GM23248 (cell line): ENCODE measurements around the gene FILIP1. TPM values are rescaled to one million over a fixed set of nuclear protein-coding genes. Genes with fewer than 3 reads are reported as not detected.
A peak's percentile ranks its signal among the peaks of the same experiment; 100 is the strongest.

Experiments
- DNase-seq: peaks from one replicate; pipeline ENCODE4 v3.0.0-alpha.2; 2015
- H2AFZ ChIP-seq: fragments of 200-600 bp; sonication (generic); 2 replicates; pipeline ENCODE4 v1.6.1; 2016; ENCODE audit warnings: antibody characterized with exemption
- H3F3A ChIP-seq: fragments of 200-600 bp; sonication (generic); 2 replicates; pipeline ENCODE4 v1.6.1; 2016; ENCODE audit warnings: mild to moderate bottlenecking, antibody characterized with exemption, mixed run types; ENCODE audit not compliant: insufficient read depth
- H3K27ac ChIP-seq: fragments of 200-600 bp; sonication (generic); 2 replicates; pipeline ENCODE4 v1.5.1; 2016; ENCODE audit warnings: mild to moderate bottlenecking
- H3K27me3 ChIP-seq: fragments of 200-600 bp; sonication (generic); replicated peaks from 2 replicates; pipeline ENCODE4 v1.6.1; 2016; ENCODE audit warnings: mild to moderate bottlenecking; ENCODE audit not compliant: insufficient read depth
- H3K36me3 ChIP-seq: fragments of 200-600 bp; sonication (generic); 2 replicates; pipeline ENCODE4 v1.6.1; 2016; ENCODE audit warnings: low read depth, mild to moderate bottlenecking
- H3K4me1 ChIP-seq: fragments of 200-600 bp; sonication (generic); 2 replicates; pipeline ENCODE4 v1.6.1; 2016; ENCODE audit warnings: mild to moderate bottlenecking; ENCODE audit not compliant: insufficient read depth
- H3K4me2 ChIP-seq: fragments of 200-600 bp; sonication (generic); one replicate; pipeline ENCODE4 v1.6.1; 2016; ENCODE audit warnings: mild to moderate bottlenecking; ENCODE audit not compliant: unreplicated experiment
- H3K4me3 ChIP-seq: fragments of 200-600 bp; sonication (generic); 2 replicates; pipeline ENCODE4 v1.5.1; 2016; ENCODE audit warnings: mild to moderate bottlenecking
- H3K79me2 ChIP-seq: fragments of 200-600 bp; sonication (generic); 2 replicates; pipeline ENCODE4 v1.6.1; 2016; ENCODE audit warnings: mild to moderate bottlenecking; ENCODE audit not compliant: insufficient read depth
- H3K9ac ChIP-seq: fragments of 200-600 bp; sonication (generic); 2 replicates; pipeline ENCODE4 v1.6.1; 2016; ENCODE audit warnings: mild to moderate bottlenecking
- H3K9me2 ChIP-seq: fragments of 200-600 bp; sonication (generic); 2 replicates; pipeline ENCODE4 v1.6.1; 2016; ENCODE audit warnings: mixed run types, mild to moderate bottlenecking, moderate library complexity; ENCODE audit not compliant: insufficient read depth
- H3K9me3 ChIP-seq: fragments of 200-600 bp; sonication (generic); one replicate; pipeline ENCODE4 v1.6.1; 2017; ENCODE audit warnings: low read depth
- H4K20me1 ChIP-seq: fragments of 200-600 bp; sonication (generic); 2 replicates; pipeline ENCODE4 v1.6.0; 2016; ENCODE audit not compliant: insufficient read depth
- EZH2 ChIP-seq: fragments of 200-600 bp; sonication (generic); IDR thresholded peaks from 2 replicates; pipeline ENCODE4 v1.6.1; 2018; ENCODE audit warnings: antibody characterized with exemption, mild to moderate bottlenecking; ENCODE audit not compliant: insufficient read depth, poor library complexity, severe bottlenecking
- EZH2phosphoT487 ChIP-seq: fragments of 200-600 bp; sonication (generic); IDR thresholded peaks from 2 replicates; pipeline ENCODE4 v1.6.1; 2018; ENCODE audit warnings: antibody characterized with exemption, moderate library complexity, mild to moderate bottlenecking, low read depth; ENCODE audit not compliant: insufficient read depth
- WGBS, 2 experiments: methylation state at CpG; one replicate each; pipeline ENCODE4 v1.1.6; 2015 to 2017; ENCODE audit warnings: low lambda C conversion rate in 2 of 2, low coverage in 1 of 2; ENCODE audit errors: missing lambda C conversion rate in 2 of 2; 5-methylcytosine and 5-hydroxymethylcytosine counted together
- in situ Hi-C: fragments of 300-500 bp; cut with MboI; formaldehyde crosslinking; loops from 2 replicates; pipeline ENCODE4 v1.15.0; 2020
- polyA plus RNA-seq: library from polyadenylated mRNA; unstranded; fragments of >200 nt; fragmentation: Nextera tagmentation; extraction: Ambion mirVana; gene quantifications from 2 replicates; pipeline ENCODE4 v1.2.1, GENCODE V29; 2016
- total RNA-seq: library from RNA; depleted of rRNA; stranded (reverse); fragments of >200 nt; shearing (Covaris generic); gene quantifications from 2 replicates; pipeline ENCODE4 v1.2.3, GENCODE V29; 2014

FILIP1 gene
- total and polyA plus RNA-seq, 2 experiments from 2014 or later: under 0.01 TPM; not detected in 1

- Histone ChIP-seq H3K27ac (no peak overlapping the region), H4K20me1 (peaks cover under 1% of the 10 kb centered on the region; the same call in 1 of the 2 replicates), H3K9me3 (no peaks in the 10 kb centered on the region), H3F3A (no peaks in the 10 kb centered on the region), H3K36me3 (peaks cover 36% of the 10 kb centered on the region), H3K9ac (no peak overlapping the region), H3K4me1 (no peaks in the 10 kb centered on the region), H3K79me2 (peaks cover 78% of the 10 kb centered on the region), H3K4me3 (no peak overlapping the region), H2AFZ (no peak overlapping the region), H3K4me2 (no peak overlapping the region), H3K9me2 (no peaks in the 10 kb centered on the region), H3K27me3 (no peaks in the 10 kb centered on the region)
- TF ChIP-seq EZH2 (no peak), EZH2phosphoT487 (no peak)
- WGBS, 2 experiments: 100% methylated on average over 1 of the region's 1 CpG
- in situ Hi-C loops: no loop called here
- no peak for DNase-seq
Observed at GRCh38 chr6:75261299-75261698, 232.3 kb downstream of the FILIP1 start.

- Histone ChIP-seq H2AFZ (no peak overlapping the region), H3K27ac (no peak overlapping the region), H3F3A (no peaks in the 10 kb centered on the region), H3K9me3 (no peaks in the 10 kb centered on the region), H3K79me2 (peaks cover 41% of the 10 kb centered on the region), H3K4me1 (no peaks in the 10 kb centered on the region), H3K9ac (no peak overlapping the region), H4K20me1 (no peaks in the 10 kb centered on the region), H3K9me2 (no peaks in the 10 kb centered on the region), H3K4me2 (no peak overlapping the region), H3K36me3 (peaks cover 48% of the 10 kb centered on the region), H3K27me3 (no peaks in the 10 kb centered on the region), H3K4me3 (no peak overlapping the region)
- WGBS, 2 experiments: 97 to 100% methylated on average over 1 of the region's 1 CpG
- in situ Hi-C loops: no loop called here
- DNase-seq: no peak
- TF ChIP-seq EZH2 (no peak), EZH2phosphoT487 (no peak)
Observed at GRCh38 chr6:75257343-75258087, 236.1 kb downstream of the FILIP1 start.

GRCh38 chr6:75250552-75250951 lies 243.0 kb downstream of the FILIP1 start:
- Histone ChIP-seq H3K27ac (no peak overlapping the region), H3K4me1 (no peaks in the 10 kb centered on the region), H3K9ac (no peak overlapping the region), H3K27me3 (no peaks in the 10 kb centered on the region), H2AFZ (no peak overlapping the region), H3F3A (peaks cover 10% of the 10 kb centered on the region; the same call in 1 of the 2 replicates), H3K4me3 (no peak overlapping the region), H3K9me2 (no peaks in the 10 kb centered on the region), H3K4me2 (no peak overlapping the region), H4K20me1 (no peaks in the 10 kb centered on the region), H3K9me3 (no peaks in the 10 kb centered on the region), H3K79me2 (no peaks in the 10 kb centered on the region), H3K36me3 (peaks cover 15% of the 10 kb centered on the region)
- DNase-seq: no peak
- in situ Hi-C loops: no loop called here
- 100% methylated on average over 2 of the region's 2 CpGs for WGBS, 2 experiments
- TF ChIP-seq EZH2phosphoT487 (no peak), EZH2 (no peak)

- Histone ChIP-seq H3K4me3 (no peak overlapping the region), H2AFZ (no peak overlapping the region), H3K27me3 (no peaks in the 10 kb centered on the region), H3K27ac (no peak overlapping the region), H3K4me2 (no peak overlapping the region), H3K9me2 (no peaks in the 10 kb centered on the region), H3K36me3 (peaks cover 11% of the 10 kb centered on the region), H4K20me1 (no peaks in the 10 kb centered on the region), H3K9me3 (no peaks in the 10 kb centered on the region), H3F3A (peaks cover 15% of the 10 kb centered on the region), H3K4me1 (peaks cover 2% of the 10 kb centered on the region), H3K79me2 (no peaks in the 10 kb centered on the region), H3K9ac (no peak overlapping the region)
- TF ChIP-seq EZH2phosphoT487 (no peak), EZH2 (no peak)
- in situ Hi-C loops: no loop called here
- no peak for DNase-seq
Observed at GRCh38 chr6:75249837-75250236, 243.8 kb downstream of the FILIP1 start.

GRCh38 chr6:75246386-75246785 lies 247.2 kb downstream of the FILIP1 start:
- peaks cover 25% of the 10 kb centered on the region for H3F3A ChIP-seq
- H2AFZ ChIP-seq: no peak overlapping the region
- H3K9ac ChIP-seq: no peak overlapping the region
- TF ChIP-seq EZH2phosphoT487 (no peak), EZH2 (no peak)
- H3K27ac ChIP-seq: no peak overlapping the region
- H3K79me2 ChIP-seq: peaks cover 21% of the 10 kb centered on the region
- in situ Hi-C loops: no loop called here
- no peak overlapping the region for H3K4me2 ChIP-seq
- H3K36me3 ChIP-seq: no peaks in the 10 kb centered on the region
- peak; percentile 14 for DNase-seq
- H4K20me1 ChIP-seq: no peaks in the 10 kb centered on the region
- H3K27me3 ChIP-seq: no peaks in the 10 kb centered on the region
- WGBS, 2 experiments: 25 to 29% methylated on average over 2 of the region's 2 CpGs
- peaks cover 10% of the 10 kb centered on the region for H3K4me1 ChIP-seq
- H3K4me3 ChIP-seq: no peak overlapping the region
- no peaks in the 10 kb centered on the region for H3K9me3 ChIP-seq
- no peaks in the 10 kb centered on the region for H3K9me2 ChIP-seq
